HUES48 (cell line): ENCODE data around the gene CRYBB1.
A peak's percentile ranks its signal among the peaks of the same experiment; 100 is the strongest.

ENCODE experiments used
- H3K27ac ChIP-seq: one replicate; pipeline ENCODE4 v1.7.0; 2013; ENCODE audit warnings: low read depth, low read length, inconsistent platforms
- H3K27me3 ChIP-seq: 2 replicates; pipeline ENCODE4 v1.6.1; 2013; ENCODE audit warnings: mild to moderate bottlenecking, low read length; ENCODE audit not compliant: control insufficient read depth, insufficient read depth
- H3K36me3 ChIP-seq: 2 replicates; pipeline ENCODE4 v1.6.1; 2013; ENCODE audit warnings: low read length; ENCODE audit not compliant: control insufficient read depth, insufficient read depth
- H3K4me1 ChIP-seq: 2 replicates; pipeline ENCODE4 v1.6.1; 2013; ENCODE audit warnings: mild to moderate bottlenecking, low read length; ENCODE audit not compliant: control insufficient read depth, insufficient read depth
- H3K4me3 ChIP-seq: 2 replicates; pipeline ENCODE4 v1.5.1; 2013; ENCODE audit warnings: mild to moderate bottlenecking, low read depth, low read length
- H3K9ac ChIP-seq: 2 replicates; pipeline ENCODE4 v1.6.1; 2013; ENCODE audit warnings: mild to moderate bottlenecking, low read depth, low read length, moderate library complexity
- H3K9me3 ChIP-seq: 2 replicates; pipeline ENCODE4 v1.6.1; 2013; ENCODE audit warnings: low read length; ENCODE audit not compliant: control insufficient read depth, insufficient read depth

The CRYBB1 gene

GRCh38 chr22:26617271-26618199 is at the start of gene CRYBB1:
Gene CRYBB1, minus strand, starts transcription at chr22:26618027. Its CDS starts 1,708 bp downstream, at chr22:26616319.
- H3K4me3 ChIP-seq = no peak within 1 kb of the TSS
- H3K27me3 ChIP-seq = peaks cover 26% of the 10 kb centered on the region
- no peaks in the 10 kb centered on the region for H3K9me3 ChIP-seq
- H3K36me3 ChIP-seq = no peaks in the 10 kb centered on the region
- H3K9ac ChIP-seq = no peak within 1 kb of the TSS
- peaks cover 46% of the 10 kb centered on the region for H3K4me1 ChIP-seq
- H3K27ac ChIP-seq = peak within 1 kb of the TSS; percentile 60

GRCh38 chr22:26667140-26667539 is 49.3 kb upstream of the CRYBB1 start:
- Histone ChIP-seq H3K9ac (no peak overlapping the region), H3K4me1 (peaks cover 28% of the 10 kb centered on the region), H3K27me3 (no peaks in the 10 kb centered on the region), H3K4me3 (no peak overlapping the region), H3K9me3 (no peaks in the 10 kb centered on the region), H3K27ac (no peak overlapping the region), H3K36me3 (peaks cover 84% of the 10 kb centered on the region)

- Histone ChIP-seq H3K4me3 (no peak overlapping the region), H3K27ac (no peak overlapping the region), H3K9me3 (no peaks in the 10 kb centered on the region), H3K27me3 (no peaks in the 10 kb centered on the region), H3K4me1 (peaks cover 30% of the 10 kb centered on the region), H3K36me3 (peaks cover 92% of the 10 kb centered on the region), H3K9ac (no peak overlapping the region)
These were observed 48.0 kb upstream of the CRYBB1 start for GRCh38 chr22:26665813-26666231.

- H3K9me3 ChIP-seq = no peaks in the 10 kb centered on the region
- H3K36me3 ChIP-seq = peaks cover 78% of the 10 kb centered on the region
- H3K4me3 ChIP-seq = no peak overlapping the region
- H3K27ac ChIP-seq = no peak overlapping the region
- no peaks in the 10 kb centered on the region for H3K27me3 ChIP-seq
- H3K9ac ChIP-seq = no peak overlapping the region
- peaks cover 30% of the 10 kb centered on the region for H3K4me1 ChIP-seq
These were observed 45.6 kb upstream of the CRYBB1 start for GRCh38 chr22:26663374-26663923.

- H3K4me1 ChIP-seq = peaks cover 29% of the 10 kb centered on the region
- no peak overlapping the region for H3K4me3 ChIP-seq
- H3K9me3 ChIP-seq = no peaks in the 10 kb centered on the region
- H3K27ac ChIP-seq = no peak overlapping the region
- no peak overlapping the region for H3K9ac ChIP-seq
- peaks cover 5% of the 10 kb centered on the region; the same call in 1 of the 2 replicates for H3K27me3 ChIP-seq
- H3K36me3 ChIP-seq = peaks cover 66% of the 10 kb centered on the region
These were observed 44.3 kb upstream of the CRYBB1 start for GRCh38 chr22:26662160-26662559.

GRCh38 chr22:26660961-26661578 is 43.2 kb upstream of the CRYBB1 start:
- Histone ChIP-seq H3K9ac (0 out of 2 replicates have a peak overlapping the region, but pooled peaks have one; percentile 6), H3K4me3 (no peak overlapping the region), H3K4me1 (peaks cover 29% of the 10 kb centered on the region)

GRCh38 chr22:26660356-26660755 is 42.5 kb upstream of the CRYBB1 start:
- no peaks in the 10 kb centered on the region for H3K9me3 ChIP-seq
- peaks cover 9% of the 10 kb centered on the region; the same call in 1 of the 2 replicates for H3K27me3 ChIP-seq
- peaks cover 28% of the 10 kb centered on the region for H3K4me1 ChIP-seq
- H3K36me3 ChIP-seq = peaks cover 48% of the 10 kb centered on the region
- no peak overlapping the region for H3K4me3 ChIP-seq
- no peak overlapping the region for H3K9ac ChIP-seq
- peak overlapping the region; percentile 91 for H3K27ac ChIP-seq

More at GRCh38 chr22:26660961-26661578, 43.2 kb upstream of the CRYBB1 start:
- peak overlapping the region; percentile 91 for H3K27ac ChIP-seq
- H3K9me3 ChIP-seq = no peaks in the 10 kb centered on the region
- peaks cover 9% of the 10 kb centered on the region; the same call in 1 of the 2 replicates for H3K27me3 ChIP-seq
- H3K36me3 ChIP-seq = peaks cover 55% of the 10 kb centered on the region

GRCh38 chr22:26658671-26659478 is 41.0 kb upstream of the CRYBB1 start:
- Histone ChIP-seq H3K36me3 (peaks cover 33% of the 10 kb centered on the region), H3K27me3 (peaks cover 9% of the 10 kb centered on the region), H3K4me3 (peak overlapping the region; percentile 87), H3K27ac (peak overlapping the region; percentile 90), H3K9me3 (no peaks in the 10 kb centered on the region), H3K4me1 (peaks cover 25% of the 10 kb centered on the region), H3K9ac (peak overlapping the region; percentile 38)

- H3K36me3 ChIP-seq = peaks cover 26% of the 10 kb centered on the region
- H3K4me1 ChIP-seq = peaks cover 25% of the 10 kb centered on the region
- H3K4me3 ChIP-seq = peak overlapping the region; percentile 87
- H3K9ac ChIP-seq = peak overlapping the region; percentile 38
- no peaks in the 10 kb centered on the region for H3K9me3 ChIP-seq
- H3K27ac ChIP-seq = peak overlapping the region; percentile 90
- H3K27me3 ChIP-seq = peaks cover 9% of the 10 kb centered on the region
These were observed 40.3 kb upstream of the CRYBB1 start for GRCh38 chr22:26658161-26658560.
